LNCaP clone FGC (cell line): ENCODE measurements around the gene NDUFAF7.
"Not testable (repeated sequence)": the region's sequence is repeated elsewhere in the genome, so short reads cannot be mapped to it uniquely, and the experiment has no call there.

Experiments used
- DNase-seq: peaks from one replicate; pipeline ENCODE4 v3.0.0-alpha.2; 2011; ENCODE audit warnings: low read depth
- H3K4me3 ChIP-seq: 2 replicates; pipeline ENCODE4 v1.5.1; 2011; ENCODE audit warnings: mild to moderate bottlenecking, low read depth, low read length, control low read depth
- CTCF ChIP-seq: IDR thresholded peaks from 2 replicates; pipeline ENCODE4 v1.5.1; 2012; ENCODE audit warnings: mild to moderate bottlenecking; ENCODE audit not compliant: control insufficient read depth, insufficient read depth; ENCODE audit errors: extremely low read depth

NDUFAF7 gene

GRCh38 chr2:37283207-37283606 lies 51.7 kb downstream of the NDUFAF7 start:
- H3K4me3 ChIP-seq = no peak overlapping the region
- no peak for DNase-seq
- no peak for TF ChIP-seq CTCF

GRCh38 chr2:37284381-37284780 lies 52.9 kb downstream of the NDUFAF7 start:
- no peak for DNase-seq
- H3K4me3 ChIP-seq = no peak overlapping the region
- TF ChIP-seq CTCF = no peak

- no peak overlapping the region for H3K4me3 ChIP-seq
- no peak for DNase-seq
- no peak for TF ChIP-seq CTCF
Observed at GRCh38 chr2:37287966-37288365, 56.5 kb downstream of the NDUFAF7 start.

- no peak for DNase-seq
- H3K4me3 ChIP-seq = no peak overlapping the region
- no peak for TF ChIP-seq CTCF
Observed at GRCh38 chr2:37291680-37292079, 60.2 kb downstream of the NDUFAF7 start.

GRCh38 chr2:37294858-37295257 lies 63.4 kb downstream of the NDUFAF7 start:
- DNase-seq, H3K4me3 ChIP-seq: not testable (repeated sequence)

GRCh38 chr2:37295469-37296073 lies 64.1 kb downstream of the NDUFAF7 start:
- DNase-seq = no peak
- no peak overlapping the region for H3K4me3 ChIP-seq
- TF ChIP-seq CTCF = no peak

- TF ChIP-seq CTCF = no peak
- no peak overlapping the region for H3K4me3 ChIP-seq
- no peak for DNase-seq
Observed at GRCh38 chr2:37297632-37298031, 66.2 kb downstream of the NDUFAF7 start.
